Neural progenitor cell (in vitro differentiated cells): ENCODE data around the gene PRDM12. TPM values are rescaled to one million over a fixed set of nuclear protein-coding genes. Genes with fewer than 3 reads are reported as not detected.

Source experiments
- DNase-seq: peaks from one replicate; pipeline ENCODE4 v3.0.0-alpha.2; 2016; ENCODE audit warnings: low spot score
- H2AFZ ChIP-seq: fragments of 200-600 bp; sonication (generic); replicated peaks from 2 replicates; pipeline ENCODE4 v1.6.1; 2016; ENCODE audit warnings: antibody characterized with exemption
- H3F3A ChIP-seq: fragments of 200-600 bp; sonication (generic); 2 replicates; pipeline ENCODE4 v1.6.1; 2016; ENCODE audit warnings: antibody characterized with exemption, low read depth
- H3K27ac ChIP-seq: fragments of 200-600 bp; sonication (generic); 2 replicates; pipeline ENCODE4 v1.5.1; 2016; ENCODE audit warnings: mild to moderate bottlenecking
- H3K27me3 ChIP-seq: fragments of 200-600 bp; sonication (generic); 2 replicates; pipeline ENCODE4 v1.6.1; 2016; ENCODE audit warnings: mild to moderate bottlenecking, moderate library complexity
- H3K36me3 ChIP-seq: fragments of 200-600 bp; sonication (generic); 2 replicates; pipeline ENCODE4 v1.5.1; 2016
- H3K4me1 ChIP-seq: fragments of 200-600 bp; sonication (generic); 2 replicates; pipeline ENCODE4 v1.6.1; 2016; ENCODE audit warnings: mixed run types
- H3K4me2 ChIP-seq: fragments of 200-600 bp; sonication (generic); 2 replicates; pipeline ENCODE4 v1.6.1; 2016
- H3K4me3 ChIP-seq: fragments of 200-600 bp; sonication (generic); 2 replicates; pipeline ENCODE4 v1.5.1; 2016
- H3K79me2 ChIP-seq: fragments of 200-600 bp; sonication (generic); 2 replicates; pipeline ENCODE4 v1.6.1; 2016; ENCODE audit warnings: low read depth
- H3K9ac ChIP-seq: fragments of 200-600 bp; sonication (generic); 2 replicates; pipeline ENCODE4 v1.6.1; 2016
- H3K9me3 ChIP-seq: fragments of 200-600 bp; sonication (generic); 2 replicates; pipeline ENCODE4 v1.5.1; 2016; ENCODE audit warnings: low read depth
- H4K20me1 ChIP-seq: fragments of 200-600 bp; sonication (generic); 2 replicates; pipeline ENCODE4 v1.6.1; 2016; ENCODE audit warnings: low read depth
- H3K27ac Mint-ChIP-seq: 3 replicates; pipeline ENCODE4 v1.8.0; 2021; ENCODE audit warnings: mixed read lengths
- H3K27me3 Mint-ChIP-seq: 2 replicates; pipeline ENCODE4 v1.8.0; 2022; ENCODE audit warnings: low read depth, mild to moderate bottlenecking, inconsistent platforms, moderate library complexity, mixed read lengths; ENCODE audit not compliant: insufficient read depth
- H3K36me3 Mint-ChIP-seq: 3 replicates; pipeline ENCODE4 v1.8.0; 2021; ENCODE audit warnings: mixed read lengths
- H3K4me1 Mint-ChIP-seq: 3 replicates; pipeline ENCODE4 v1.8.0; 2021; ENCODE audit warnings: mixed read lengths
- H3K4me3 Mint-ChIP-seq: 3 replicates; pipeline ENCODE4 v1.8.0; 2021; ENCODE audit warnings: mild to moderate bottlenecking, moderate library complexity, mixed read lengths
- H3K9me3 Mint-ChIP-seq: 3 replicates; pipeline ENCODE4 v1.8.0; 2020; ENCODE audit warnings: mixed read lengths
- EZH2 ChIP-seq: fragments of 200-600 bp; sonication (generic); IDR thresholded peaks from 2 replicates; pipeline ENCODE4 v1.6.1; 2017; ENCODE audit warnings: antibody characterized with exemption, mild to moderate bottlenecking, moderate library complexity
- EZH2phosphoT487 ChIP-seq: fragments of 200-600 bp; sonication (generic); IDR thresholded peaks from 2 replicates; pipeline ENCODE4 v1.6.1; 2017; ENCODE audit warnings: antibody characterized with exemption
- total RNA-seq: library from RNA; depleted of rRNA; stranded (reverse); fragments of >200 nt; gene quantifications from 2 replicates; pipeline ENCODE4 v1.2.3, GENCODE V29; 2015; ENCODE audit warnings: low replicate concordance
- TF ChIP-seq, protein P1 (sequence below): fragments of 200-600 bp; sonication (generic); IDR thresholded peaks from 2 replicates; pipeline ENCODE4 v1.5.1; 2017; ENCODE audit warnings: antibody characterized with exemption, mild to moderate bottlenecking

Gene PRDM12
- total RNA-seq, 1 donor from 2014 or later, result not detected

DNA sequence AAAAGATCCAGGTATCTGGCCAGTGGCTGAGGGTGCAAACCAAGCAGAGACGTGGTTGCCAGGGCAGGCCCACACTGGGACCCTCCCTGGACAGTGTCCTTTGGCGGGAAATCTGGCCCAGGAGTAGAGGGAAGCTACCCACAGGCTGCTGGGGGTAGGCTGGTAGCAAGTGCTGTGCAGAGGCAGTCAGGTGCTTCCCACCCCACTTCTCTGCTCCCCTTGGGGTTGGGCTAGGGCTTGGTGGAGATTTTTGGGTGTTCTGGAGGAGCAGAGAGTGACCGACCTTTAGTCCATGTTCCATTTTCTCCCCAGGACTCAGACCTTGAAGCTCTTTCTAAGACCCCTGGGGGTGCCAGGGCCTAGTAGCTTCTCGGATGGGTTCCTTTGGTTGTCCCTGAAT, 5.6 kb downstream of the PRDM12 start:
- H4K20me1 ChIP-seq, result peaks cover 23% of the 10 kb centered on the region
- H3K9ac ChIP-seq, result no peak overlapping the region
- Mint-ChIP-seq H3K4me3 (peak overlapping the region; percentile 43), H3K27ac (no peak overlapping the region), H3K9me3 (peaks cover 4% of the 10 kb centered on the region), H3K27me3 (peaks cover 54% of the 10 kb centered on the region), H3K4me1 (peaks cover 22% of the 10 kb centered on the region), H3K36me3 (peaks cover 3% of the 10 kb centered on the region)
- no peaks in the 10 kb centered on the region for H3K79me2 ChIP-seq
- H2AFZ ChIP-seq, result no peak overlapping the region
- no peak for DNase-seq
- TF ChIP-seq EZH2, result no peak
- TF ChIP-seq, protein P1, sequence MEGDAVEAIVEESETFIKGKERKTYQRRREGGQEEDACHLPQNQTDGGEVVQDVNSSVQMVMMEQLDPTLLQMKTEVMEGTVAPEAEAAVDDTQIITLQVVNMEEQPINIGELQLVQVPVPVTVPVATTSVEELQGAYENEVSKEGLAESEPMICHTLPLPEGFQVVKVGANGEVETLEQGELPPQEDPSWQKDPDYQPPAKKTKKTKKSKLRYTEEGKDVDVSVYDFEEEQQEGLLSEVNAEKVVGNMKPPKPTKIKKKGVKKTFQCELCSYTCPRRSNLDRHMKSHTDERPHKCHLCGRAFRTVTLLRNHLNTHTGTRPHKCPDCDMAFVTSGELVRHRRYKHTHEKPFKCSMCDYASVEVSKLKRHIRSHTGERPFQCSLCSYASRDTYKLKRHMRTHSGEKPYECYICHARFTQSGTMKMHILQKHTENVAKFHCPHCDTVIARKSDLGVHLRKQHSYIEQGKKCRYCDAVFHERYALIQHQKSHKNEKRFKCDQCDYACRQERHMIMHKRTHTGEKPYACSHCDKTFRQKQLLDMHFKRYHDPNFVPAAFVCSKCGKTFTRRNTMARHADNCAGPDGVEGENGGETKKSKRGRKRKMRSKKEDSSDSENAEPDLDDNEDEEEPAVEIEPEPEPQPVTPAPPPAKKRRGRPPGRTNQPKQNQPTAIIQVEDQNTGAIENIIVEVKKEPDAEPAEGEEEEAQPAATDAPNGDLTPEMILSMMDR, result no peak
- no peak for TF ChIP-seq EZH2phosphoT487
- no peak overlapping the region for H3K4me3 ChIP-seq
- no peaks in the 10 kb centered on the region for H3K9me3 ChIP-seq
- H3K4me1 ChIP-seq, result peaks cover 19% of the 10 kb centered on the region
- H3K27ac ChIP-seq, result no peak overlapping the region
- peaks cover 81% of the 10 kb centered on the region for H3K27me3 ChIP-seq
- H3K36me3 ChIP-seq, result no peaks in the 10 kb centered on the region
- H3K4me2 ChIP-seq, result no peak overlapping the region
- H3F3A ChIP-seq, result peaks cover 20% of the 10 kb centered on the region

DNA sequence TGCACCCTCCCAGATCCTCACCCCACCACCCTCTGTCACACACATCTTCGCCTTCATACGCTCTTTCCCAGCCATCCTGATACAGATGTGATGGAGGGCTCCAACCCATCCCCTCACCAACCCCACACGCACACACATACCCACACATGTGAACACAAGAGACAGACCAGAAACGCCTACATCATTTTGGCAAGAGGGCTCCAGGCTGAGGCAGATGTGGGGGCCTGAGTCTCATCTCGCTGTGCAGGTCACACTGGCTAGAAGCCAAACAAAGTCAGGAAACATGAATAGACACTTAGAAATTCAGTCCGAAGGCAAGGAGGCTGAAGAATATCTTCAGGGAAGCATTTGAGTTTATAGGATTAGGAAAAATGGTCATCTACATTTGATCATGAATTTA, 6.2 kb downstream of the PRDM12 start:
- no peak for DNase-seq
- Histone ChIP-seq H3K27me3 (peaks cover 74% of the 10 kb centered on the region), H3K4me2 (no peak overlapping the region), H3K4me1 (peaks cover 13% of the 10 kb centered on the region), H3K9ac (no peak overlapping the region), H3K79me2 (no peaks in the 10 kb centered on the region), H3K4me3 (no peak overlapping the region), H2AFZ (no peak overlapping the region), H3F3A (peaks cover 13% of the 10 kb centered on the region), H3K36me3 (no peaks in the 10 kb centered on the region), H3K9me3 (no peaks in the 10 kb centered on the region), H4K20me1 (peaks cover 16% of the 10 kb centered on the region), H3K27ac (no peak overlapping the region)
- H3K4me1 Mint-ChIP-seq, result peaks cover 16% of the 10 kb centered on the region
- no peak overlapping the region for H3K4me3 Mint-ChIP-seq
- H3K36me3 Mint-ChIP-seq, result peaks cover 3% of the 10 kb centered on the region
- TF ChIP-seq EZH2, result no peak
- no peak for TF ChIP-seq EZH2phosphoT487
- TF ChIP-seq, protein P1, result no peak
- peaks cover 47% of the 10 kb centered on the region for H3K27me3 Mint-ChIP-seq
- H3K27ac Mint-ChIP-seq, result no peak overlapping the region
- H3K9me3 Mint-ChIP-seq, result peaks cover 4% of the 10 kb centered on the region

DNA sequence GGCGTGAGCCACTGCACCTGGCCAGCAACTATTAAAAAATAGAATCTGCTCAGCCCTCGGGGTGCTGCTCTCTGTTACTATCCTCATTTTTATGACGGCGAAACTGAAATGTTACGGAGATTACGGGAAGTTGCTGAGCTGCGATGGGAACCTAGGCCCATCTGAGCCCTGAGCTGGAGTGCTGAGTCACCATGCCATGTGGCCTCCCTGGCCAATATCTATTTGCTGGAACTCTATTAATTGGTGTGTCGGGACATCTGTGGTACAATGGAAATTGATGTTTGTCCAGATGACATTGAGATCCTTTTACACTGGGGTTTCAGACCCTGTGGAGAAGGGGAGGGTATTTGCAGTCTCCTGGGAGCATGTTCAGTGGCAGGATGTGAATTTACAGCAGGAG, 8.1 kb downstream of the PRDM12 start:
- Histone ChIP-seq H3K4me2 (no peak overlapping the region), H3K27me3 (peaks cover 67% of the 10 kb centered on the region), H3K79me2 (no peaks in the 10 kb centered on the region), H3K9me3 (no peaks in the 10 kb centered on the region), H3K27ac (no peak overlapping the region), H3F3A (no peaks in the 10 kb centered on the region), H3K4me3 (no peak overlapping the region), H3K9ac (no peak overlapping the region), H2AFZ (no peak overlapping the region), H4K20me1 (peaks cover 5% of the 10 kb centered on the region), H3K4me1 (no peaks in the 10 kb centered on the region), H3K36me3 (no peaks in the 10 kb centered on the region)
- peaks cover 11% of the 10 kb centered on the region for H3K4me1 Mint-ChIP-seq
- DNase-seq, result no peak
- H3K4me3 Mint-ChIP-seq, result no peak overlapping the region
- TF ChIP-seq EZH2phosphoT487 (no peak), EZH2 (no peak)
- TF ChIP-seq, protein P1, result no peak
- peaks cover 38% of the 10 kb centered on the region for H3K27me3 Mint-ChIP-seq
- no peak overlapping the region for H3K27ac Mint-ChIP-seq
- peaks cover 3% of the 10 kb centered on the region for H3K36me3 Mint-ChIP-seq
- peaks cover 4% of the 10 kb centered on the region for H3K9me3 Mint-ChIP-seq
